HG03066 (cell line): ENCODE data around the gene DHRS11.

Experiments
- ATAC-seq: cut with Tn5 transposase; IDR thresholded peaks from one replicate; pipeline ENCODE4 v1.9.1; 2021; ENCODE audit warnings: low read depth; ENCODE audit not compliant: unreplicated experiment

DHRS11 gene

DNA sequence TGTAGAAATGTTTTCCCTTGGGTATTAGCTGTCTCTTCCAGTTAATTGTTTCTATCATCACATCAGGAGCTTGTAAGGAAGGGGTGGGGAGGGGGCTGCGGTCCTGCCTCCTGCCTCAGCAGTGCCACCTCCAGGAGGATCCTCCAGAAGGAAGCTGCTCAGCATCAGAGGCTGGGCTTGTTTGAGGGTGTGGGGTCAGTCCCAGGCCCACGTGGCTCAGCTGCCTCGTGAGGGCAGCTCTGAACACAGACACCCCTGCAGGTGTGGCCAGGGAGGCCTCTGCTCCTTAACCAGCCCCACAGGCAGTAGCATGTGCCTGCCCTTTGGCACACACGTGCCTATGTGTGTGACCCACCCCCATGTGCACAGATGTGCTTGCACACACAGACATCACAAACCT, 56.0 kb downstream of the DHRS11 start:
- no peak for ATAC-seq

DNA sequence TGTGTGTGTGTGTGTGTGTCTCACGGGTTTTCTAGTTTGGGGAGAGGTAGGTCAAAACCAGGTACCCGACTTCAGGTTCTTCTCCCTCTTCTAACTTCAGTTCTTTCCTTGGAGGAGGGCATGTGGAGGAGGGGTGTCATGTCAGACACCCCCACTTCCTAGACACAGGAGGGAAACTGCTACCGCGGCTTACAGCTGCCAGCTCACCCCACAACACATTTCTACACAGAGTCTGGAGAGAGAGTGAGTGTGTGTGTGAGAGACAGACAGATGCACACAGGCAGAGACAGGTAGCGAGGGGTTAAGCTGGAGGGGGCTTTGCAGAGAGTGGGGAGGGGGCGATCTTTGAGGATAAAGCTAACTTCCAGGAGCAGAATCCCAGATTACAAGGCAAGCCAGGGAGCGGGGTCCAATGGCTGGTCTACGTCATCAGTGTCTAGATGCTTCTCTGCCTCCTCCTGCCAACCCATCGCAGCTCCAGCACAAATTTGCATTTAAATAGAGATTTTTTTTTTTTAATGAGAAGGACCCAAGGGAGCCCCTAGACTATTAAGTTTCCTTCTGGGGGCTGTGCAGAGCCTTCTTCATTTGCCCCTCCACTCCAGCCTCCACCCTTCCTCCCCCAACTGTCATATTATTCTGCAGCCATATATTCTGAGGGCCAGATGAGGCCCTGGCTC, 58.6 kb downstream of the DHRS11 start:
- ATAC-seq: no peak
